ENCODE results near the gene NINL. TPM values are rescaled to one million over a fixed set of nuclear protein-coding genes. Genes with fewer than 3 reads are reported as not detected.
"Not testable (repeated sequence)": the region's sequence is repeated elsewhere in the genome, so short reads cannot be mapped to it uniquely, and the experiment has no call there.

NINL gene
- total RNA-seq, result 1 to 10 TPM; 2.0 to 2.2 TPM

DNA sequence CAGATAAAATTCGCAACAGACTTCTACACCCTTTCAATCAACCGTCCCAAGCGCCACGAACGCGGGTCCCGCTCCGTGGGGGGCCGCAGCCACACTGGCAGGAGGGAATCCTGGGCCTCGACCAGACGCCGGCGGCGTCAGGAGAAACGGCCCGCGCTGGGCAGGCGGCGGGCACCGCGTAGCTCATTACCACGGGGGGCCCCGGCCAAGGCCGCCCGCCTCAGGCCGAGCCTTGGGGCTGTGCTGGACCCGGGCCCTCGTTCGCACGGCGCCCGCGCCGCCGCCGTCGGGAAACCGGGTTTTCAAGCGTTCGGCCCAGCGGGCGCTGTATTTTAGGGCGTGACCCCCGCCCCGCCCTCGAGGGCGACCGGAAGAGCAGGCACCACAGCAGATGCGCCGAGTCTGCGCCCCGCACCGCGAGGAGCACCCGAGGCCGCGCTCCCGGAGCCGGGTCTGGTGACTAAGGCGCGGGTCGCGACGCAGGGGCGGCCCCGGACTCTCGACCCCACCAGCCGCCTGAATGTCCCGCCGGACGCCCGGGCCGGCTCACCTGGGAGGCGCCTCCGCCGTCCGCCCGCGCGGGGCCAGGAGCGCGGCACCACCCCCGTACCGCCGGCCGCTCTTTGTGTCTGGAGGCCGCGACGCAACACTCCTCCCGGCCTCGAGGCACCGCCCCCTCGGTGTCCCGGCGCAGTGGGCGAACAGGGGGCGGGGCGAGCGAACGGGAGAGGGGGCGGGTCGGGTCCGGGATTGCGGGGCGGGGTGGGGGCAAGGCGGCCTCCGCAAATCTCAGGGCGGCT, at the start of gene NINL:
Gene NINL (minus strand): TSS at position 627 of the 800 bp plus-strand sequence. CDS start 58,944 bp downstream, outside the sequence.
- Mint-ChIP-seq H3K4me3 (peak within 1 kb of the TSS; percentile 72), H3K4me1 (peaks cover 8% of the 10 kb centered on the region), H3K27me3 (peaks cover 20% of the 10 kb centered on the region), H3K36me3 (peaks cover 6% of the 10 kb centered on the region), H3K9me3 (peaks cover 3% of the 10 kb centered on the region), H3K27ac (no peak within 1 kb of the TSS)
- peak; percentile 65 for DNase-seq

DNA sequence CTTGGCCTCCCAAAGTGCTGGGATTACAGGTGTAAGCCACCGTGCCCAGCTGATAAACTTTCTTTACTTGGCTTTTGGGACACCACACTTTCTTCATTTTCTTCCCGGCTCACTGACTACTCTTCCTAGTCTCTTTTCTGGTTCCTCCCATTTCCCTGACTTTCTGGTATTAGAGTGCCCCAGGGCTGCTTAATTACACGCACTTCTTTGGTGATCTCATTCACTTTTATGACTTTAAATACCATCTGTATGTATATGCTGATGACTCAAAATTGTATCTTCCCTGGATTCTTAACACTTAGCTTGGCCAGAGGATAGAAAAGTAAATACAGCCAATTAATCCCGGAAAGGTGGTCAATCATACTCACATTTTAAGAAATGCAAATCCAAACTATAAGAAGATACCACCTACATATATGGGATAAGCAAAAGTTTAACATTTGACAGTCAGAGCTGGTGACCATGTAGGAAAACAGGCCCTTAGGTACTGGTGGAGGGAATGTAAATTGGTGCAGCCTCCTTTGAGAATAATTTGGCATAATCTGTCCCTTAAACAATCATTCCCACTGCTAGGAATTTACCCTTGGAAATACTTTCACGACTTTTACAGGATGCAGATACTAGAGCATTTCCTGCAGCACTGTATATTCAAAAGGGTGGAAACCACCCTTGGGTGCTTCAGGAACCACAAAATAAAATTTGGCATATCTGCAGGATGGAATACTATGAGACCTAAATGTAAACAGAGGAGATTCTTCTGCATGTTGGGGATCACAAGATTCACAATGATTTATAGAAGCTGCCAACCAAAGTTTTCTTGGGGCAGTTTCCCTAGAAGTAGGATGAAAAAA, 47.8 kb upstream of the NINL start:
- no peak for DNase-seq
- Mint-ChIP-seq H3K27ac (no peak overlapping the region), H3K4me3 (no peak overlapping the region), H3K9me3 (peaks cover 20% of the 10 kb centered on the region), H3K36me3 (peaks cover 55% of the 10 kb centered on the region), H3K4me1 (peaks cover 19% of the 10 kb centered on the region), H3K27me3 (no peaks in the 10 kb centered on the region)

DNA sequence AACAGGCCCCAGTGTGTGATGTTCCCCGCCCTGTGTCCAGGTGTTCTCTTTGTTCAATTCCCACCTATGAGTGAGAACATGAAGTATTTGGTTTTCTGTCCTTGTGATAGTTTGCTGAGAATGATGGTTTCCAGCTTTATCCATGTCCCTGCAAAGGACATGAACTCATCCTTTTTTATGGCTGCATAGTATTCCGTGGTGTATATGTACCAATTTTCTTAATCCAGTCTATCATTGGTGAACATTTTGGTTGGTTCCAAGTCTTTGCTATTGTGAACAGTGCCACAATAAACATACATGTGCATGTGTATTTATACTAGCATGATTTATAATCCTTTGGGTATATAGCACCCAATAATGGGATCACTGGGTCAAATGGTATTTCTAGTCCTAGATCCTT, 45.3 kb upstream of the NINL start:
- Mint-ChIP-seq H3K9me3 (peaks cover 16% of the 10 kb centered on the region), H3K4me1 (peaks cover 19% of the 10 kb centered on the region), H3K36me3 (peaks cover 48% of the 10 kb centered on the region)
- H3K4me3 Mint-ChIP-seq, H3K27ac Mint-ChIP-seq, H3K27me3 Mint-ChIP-seq, DNase-seq: not testable (repeated sequence)

DNA sequence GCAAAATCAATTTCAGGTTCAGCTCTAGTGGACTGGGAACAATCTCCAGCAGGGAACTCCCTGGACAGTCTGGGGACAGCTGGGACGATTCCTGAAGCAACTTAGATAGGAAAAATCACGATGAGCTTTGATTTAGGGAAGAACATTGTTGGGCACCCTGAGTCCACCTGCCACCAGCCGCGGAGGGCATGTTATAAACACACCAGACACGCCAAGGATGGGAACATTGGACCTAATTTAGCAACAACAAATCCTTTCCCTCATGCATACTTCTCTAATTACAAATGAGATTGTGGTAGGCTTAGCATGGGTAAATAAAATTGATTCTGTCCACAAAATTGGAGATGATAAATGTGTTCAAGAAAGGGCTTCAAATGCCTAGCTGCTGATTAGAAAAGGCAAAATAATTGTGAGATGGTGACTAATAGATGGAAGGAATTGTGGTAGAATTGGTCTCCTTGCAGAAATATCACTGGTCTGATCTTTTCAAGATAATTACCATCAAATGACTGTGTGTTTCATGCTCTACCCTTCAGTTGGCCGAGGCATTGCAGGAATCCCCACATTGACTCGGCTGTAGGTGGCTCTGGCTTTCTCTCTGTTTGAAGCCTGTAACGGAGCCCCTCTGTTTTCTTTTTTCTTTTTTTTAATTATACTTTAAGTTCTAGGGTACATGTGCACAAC, 44.6 kb upstream of the NINL start:
- Mint-ChIP-seq H3K4me3 (no peak overlapping the region), H3K4me1 (peaks cover 18% of the 10 kb centered on the region), H3K27me3 (no peaks in the 10 kb centered on the region), H3K36me3 (peaks cover 42% of the 10 kb centered on the region), H3K9me3 (peaks cover 16% of the 10 kb centered on the region), H3K27ac (no peak overlapping the region)
- no peak for DNase-seq

DNA sequence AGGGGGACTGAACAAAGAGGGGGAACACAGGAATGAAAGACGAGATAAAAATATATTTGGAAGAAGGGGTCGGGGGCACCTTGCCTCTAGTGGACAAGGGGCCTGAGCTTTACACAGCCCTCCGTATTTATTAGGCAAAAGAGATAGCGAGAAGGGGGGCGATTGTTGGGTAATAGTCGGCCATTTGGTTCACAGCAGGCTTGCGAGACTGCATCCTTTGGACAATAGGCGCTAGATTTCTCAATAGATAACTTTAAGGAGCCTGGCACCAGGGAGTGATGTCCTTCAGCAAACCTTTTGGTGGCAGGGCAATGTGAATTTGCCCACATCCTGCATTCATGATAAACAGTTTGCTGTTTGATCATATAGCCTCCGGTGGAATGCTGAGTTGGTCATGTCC, 41.4 kb upstream of the NINL start:
- H3K27me3 Mint-ChIP-seq, result no peaks in the 10 kb centered on the region
- H3K4me3 Mint-ChIP-seq, result no peak overlapping the region
- no peak overlapping the region for H3K27ac Mint-ChIP-seq

DNA sequence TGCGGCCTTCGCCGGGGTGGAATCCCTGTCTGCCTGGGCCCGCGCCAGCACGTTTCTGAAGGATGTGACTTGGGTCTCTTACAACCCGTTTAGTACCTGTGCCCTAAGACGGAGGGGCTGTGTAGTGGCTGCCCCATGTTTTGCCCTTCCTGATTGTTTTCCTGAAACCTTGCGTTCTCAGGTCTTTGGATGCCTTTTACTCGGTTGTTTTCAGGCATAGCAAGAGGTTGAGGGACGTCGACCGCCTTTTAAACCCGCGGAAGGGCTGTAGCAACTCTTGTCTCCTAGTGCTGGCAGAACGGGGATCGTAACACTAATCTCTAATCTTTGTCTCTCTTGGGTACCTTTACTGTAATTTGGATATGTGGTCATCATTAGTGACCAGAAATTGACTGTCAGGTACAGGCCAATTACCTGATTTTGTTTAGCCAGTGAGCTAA, 39.2 kb upstream of the NINL start:
- peaks cover 13% of the 10 kb centered on the region for H3K9me3 Mint-ChIP-seq
- peak overlapping the region; percentile 84 for H3K4me3 Mint-ChIP-seq
- H3K27ac Mint-ChIP-seq, result peak overlapping the region; percentile 97

More for the DNA sequence above, 41.4 kb upstream of the NINL start:
- DNase-seq, result no peak
- H3K4me1 Mint-ChIP-seq, result peaks cover 18% of the 10 kb centered on the region
- H3K9me3 Mint-ChIP-seq, result peaks cover 18% of the 10 kb centered on the region
- peaks cover 37% of the 10 kb centered on the region for H3K36me3 Mint-ChIP-seq

DNA sequence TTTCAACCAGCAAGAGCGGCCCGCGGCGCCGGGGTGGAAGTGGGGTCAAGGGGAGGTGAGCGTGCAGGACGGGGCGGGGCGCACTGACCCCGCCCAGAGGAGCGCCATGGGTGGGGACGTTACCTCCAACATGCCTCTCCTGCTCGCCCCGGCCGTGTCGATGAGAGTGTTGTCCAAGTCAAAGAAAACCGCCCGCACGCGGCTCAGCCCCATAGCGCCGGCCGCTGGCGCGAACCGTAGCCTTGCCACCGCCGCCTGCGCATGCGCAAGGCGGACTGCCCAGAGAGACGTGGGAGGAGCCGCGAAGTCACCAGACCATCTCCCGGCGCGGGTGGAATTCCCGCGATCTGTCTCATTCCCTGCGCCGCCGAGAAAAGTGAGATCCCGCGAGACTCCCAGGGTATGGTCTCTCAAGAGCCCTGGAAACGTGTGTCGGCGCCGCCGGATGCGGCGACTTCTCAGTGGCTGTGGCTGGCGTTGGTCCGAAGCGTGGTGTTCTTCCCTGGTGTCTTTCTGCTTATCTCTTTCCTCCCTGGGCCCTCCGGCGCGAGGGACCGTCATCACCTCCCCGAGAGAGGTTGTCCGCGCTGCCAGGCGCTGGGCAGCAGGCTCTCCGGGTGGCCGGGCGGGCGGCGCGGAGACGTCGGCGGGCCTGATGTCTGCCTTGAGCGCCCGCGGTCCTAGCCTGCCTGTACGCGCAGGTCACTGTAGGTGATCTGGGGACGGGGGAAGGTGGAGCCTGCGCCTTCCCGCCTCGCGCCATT, 38.6 kb upstream of the NINL start, which contains the start of gene NANP:
Gene NANP (minus strand): TSS at position 279 of the 764 bp plus-strand sequence. CDS start 66 bp downstream, at position 213.
- peak; percentile 94 for DNase-seq
- H3K27ac Mint-ChIP-seq, result peak within 1 kb of the TSS; percentile 97
- H3K4me3 Mint-ChIP-seq, result peak within 1 kb of the TSS; percentile 84
- peaks cover 26% of the 10 kb centered on the region for H3K4me1 Mint-ChIP-seq
- no peaks in the 10 kb centered on the region for H3K27me3 Mint-ChIP-seq
- H3K9me3 Mint-ChIP-seq, result peaks cover 13% of the 10 kb centered on the region
- peaks cover 34% of the 10 kb centered on the region for H3K36me3 Mint-ChIP-seq

More for the DNA sequence above, 39.2 kb upstream of the NINL start:
- H3K27me3 Mint-ChIP-seq, result no peaks in the 10 kb centered on the region
- DNase-seq, result no peak
- peaks cover 32% of the 10 kb centered on the region for H3K36me3 Mint-ChIP-seq
- H3K4me1 Mint-ChIP-seq, result peaks cover 26% of the 10 kb centered on the region

DNA sequence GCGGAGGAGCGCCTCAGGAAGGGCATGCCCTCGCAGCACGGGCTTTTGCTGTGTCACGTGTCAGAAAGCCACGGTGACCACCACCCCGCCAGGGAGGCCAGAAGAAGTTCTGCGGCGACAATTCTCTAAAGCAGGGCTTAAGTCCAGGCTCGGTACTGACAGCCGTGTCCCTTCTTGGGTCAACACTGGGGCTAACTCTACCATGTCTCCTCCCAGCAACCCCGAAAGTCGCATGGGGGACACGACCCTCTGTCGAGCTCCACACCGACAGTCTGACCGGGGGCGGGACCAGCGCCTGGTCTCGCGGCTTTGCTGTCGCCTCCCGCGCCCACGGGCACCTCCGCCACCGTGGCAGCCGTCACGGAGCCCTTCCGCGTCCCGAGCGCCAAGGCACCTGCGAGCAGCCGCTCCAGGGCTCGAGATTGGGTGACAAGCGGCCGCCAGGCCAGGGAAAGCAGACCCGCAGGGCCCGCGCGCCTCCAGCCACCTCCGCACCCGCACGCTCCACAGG, 37.9 kb upstream of the NINL start:
- Mint-ChIP-seq H3K4me1 (peaks cover 26% of the 10 kb centered on the region), H3K27ac (peak overlapping the region; percentile 97), H3K4me3 (peak overlapping the region; percentile 84), H3K9me3 (peaks cover 11% of the 10 kb centered on the region), H3K36me3 (peaks cover 31% of the 10 kb centered on the region), H3K27me3 (no peaks in the 10 kb centered on the region)
- DNase-seq, result peak; percentile 41

DNA sequence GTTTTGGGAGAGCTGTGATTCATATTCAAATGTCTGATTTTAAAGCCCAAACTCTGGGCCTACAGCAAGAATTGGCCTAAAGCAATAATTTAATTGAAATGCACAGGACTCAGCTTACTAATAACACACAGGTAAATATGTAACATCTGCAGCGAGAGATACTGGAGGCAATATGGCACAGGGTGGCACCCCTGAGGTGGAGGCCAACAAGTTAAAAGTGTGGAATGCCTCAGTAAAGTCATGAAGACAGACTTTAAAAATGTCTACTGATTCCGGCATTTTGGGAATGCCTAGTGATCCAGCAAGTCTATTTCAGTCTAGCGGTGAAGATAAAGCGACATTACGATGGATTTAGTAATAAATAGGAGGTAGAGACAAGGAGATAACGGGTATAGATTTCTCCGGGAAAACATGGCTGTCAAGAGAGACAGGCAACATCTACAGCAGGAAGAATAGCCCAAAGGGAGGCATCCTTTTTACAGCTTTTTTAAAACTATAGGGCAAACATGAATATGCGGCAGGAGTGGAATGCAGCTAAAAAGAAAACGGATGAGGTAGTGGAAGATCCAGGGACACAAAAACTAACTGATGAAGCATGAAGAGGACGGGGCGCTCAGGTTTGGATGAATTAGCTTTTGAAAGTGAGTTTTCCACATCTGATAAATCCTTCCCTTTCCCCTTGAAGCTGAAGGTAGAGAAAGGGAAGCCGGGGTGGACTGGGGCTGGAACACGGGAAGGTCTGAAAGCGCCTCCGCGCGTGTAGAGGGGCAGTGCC, 37.3 kb upstream of the NINL start:
- no peak for DNase-seq
- Mint-ChIP-seq H3K27me3 (no peaks in the 10 kb centered on the region), H3K4me1 (peaks cover 26% of the 10 kb centered on the region), H3K9me3 (peaks cover 6% of the 10 kb centered on the region), H3K27ac (peak overlapping the region; percentile 54), H3K36me3 (peaks cover 28% of the 10 kb centered on the region), H3K4me3 (peak overlapping the region; percentile 84)

DNA sequence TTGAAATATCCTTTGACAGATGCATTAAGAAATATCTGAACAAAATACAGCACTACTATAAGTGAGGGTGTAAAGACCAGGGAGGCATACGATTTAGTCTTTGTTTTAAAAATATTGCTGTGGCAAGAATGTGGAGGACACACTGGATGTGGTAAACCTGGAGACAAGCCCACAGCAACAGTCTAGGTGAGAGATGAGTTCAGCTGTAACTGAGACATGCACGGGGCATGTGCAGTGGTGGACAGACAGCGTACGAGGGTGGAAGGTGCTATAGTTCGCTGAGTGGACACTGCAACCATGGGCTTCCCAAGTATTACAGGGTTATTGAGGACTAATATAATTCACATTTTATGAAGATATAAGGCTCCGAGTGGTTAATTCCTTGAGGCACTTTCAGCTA, 36.7 kb upstream of the NINL start:
- no peak for DNase-seq
- peaks cover 6% of the 10 kb centered on the region for H3K9me3 Mint-ChIP-seq
- peak overlapping the region; percentile 84 for H3K4me3 Mint-ChIP-seq
- peaks cover 26% of the 10 kb centered on the region for H3K4me1 Mint-ChIP-seq
- no peaks in the 10 kb centered on the region for H3K27me3 Mint-ChIP-seq
- peaks cover 28% of the 10 kb centered on the region for H3K36me3 Mint-ChIP-seq
- no peak overlapping the region for H3K27ac Mint-ChIP-seq

DNA sequence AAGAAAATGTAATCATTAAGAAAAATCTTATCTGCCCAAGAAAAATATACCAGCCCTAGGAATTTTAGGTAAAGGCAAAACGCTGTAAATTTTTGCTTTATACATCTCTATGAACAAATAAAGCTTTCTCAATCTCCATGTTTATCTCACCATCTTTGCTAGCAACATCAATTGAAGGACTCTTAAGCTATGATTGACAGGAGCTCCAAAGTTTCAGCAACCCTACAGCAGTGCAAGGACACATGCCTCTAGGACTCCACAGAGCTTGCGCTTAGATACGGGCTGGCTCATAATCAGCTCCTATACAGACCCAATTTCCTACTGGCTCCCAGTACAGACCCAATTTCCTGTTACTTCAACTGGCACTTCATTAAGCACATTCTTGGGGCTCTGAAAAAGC, 34.2 kb upstream of the NINL start:
- H3K27me3 Mint-ChIP-seq, result no peaks in the 10 kb centered on the region
- no peak overlapping the region for H3K27ac Mint-ChIP-seq
- peaks cover 25% of the 10 kb centered on the region for H3K36me3 Mint-ChIP-seq
- H3K4me3 Mint-ChIP-seq, result no peak overlapping the region
- H3K4me1 Mint-ChIP-seq, result peaks cover 25% of the 10 kb centered on the region
- peaks cover 2% of the 10 kb centered on the region for H3K9me3 Mint-ChIP-seq
- no peak for DNase-seq

DNA sequence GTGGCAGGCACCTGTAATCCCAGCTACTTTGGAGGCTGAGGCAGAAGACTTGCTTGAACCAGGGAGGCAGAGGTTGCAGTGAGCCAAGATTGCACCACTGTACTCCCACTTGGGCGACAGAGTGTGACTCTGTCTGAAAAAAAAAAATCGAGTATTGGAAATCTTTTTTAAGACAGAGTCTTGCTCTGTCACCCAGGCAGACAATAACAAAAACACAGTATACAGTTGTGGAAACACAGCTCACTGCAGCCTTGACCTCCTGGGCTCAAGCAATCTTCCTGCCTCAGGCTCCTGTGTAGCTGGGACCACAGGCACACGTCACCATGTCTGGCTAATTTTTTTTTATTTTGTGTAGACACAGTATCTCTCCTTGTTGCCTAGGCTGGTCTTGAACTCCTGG, 23.4 kb upstream of the NINL start:
- H3K4me1 Mint-ChIP-seq, result no peaks in the 10 kb centered on the region
- peaks cover 8% of the 10 kb centered on the region for H3K36me3 Mint-ChIP-seq
- H3K27me3 Mint-ChIP-seq, result no peaks in the 10 kb centered on the region
- DNase-seq, result no peak
- no peaks in the 10 kb centered on the region for H3K9me3 Mint-ChIP-seq
- H3K4me3 Mint-ChIP-seq, result no peak overlapping the region
- H3K27ac Mint-ChIP-seq, result no peak overlapping the region

DNA sequence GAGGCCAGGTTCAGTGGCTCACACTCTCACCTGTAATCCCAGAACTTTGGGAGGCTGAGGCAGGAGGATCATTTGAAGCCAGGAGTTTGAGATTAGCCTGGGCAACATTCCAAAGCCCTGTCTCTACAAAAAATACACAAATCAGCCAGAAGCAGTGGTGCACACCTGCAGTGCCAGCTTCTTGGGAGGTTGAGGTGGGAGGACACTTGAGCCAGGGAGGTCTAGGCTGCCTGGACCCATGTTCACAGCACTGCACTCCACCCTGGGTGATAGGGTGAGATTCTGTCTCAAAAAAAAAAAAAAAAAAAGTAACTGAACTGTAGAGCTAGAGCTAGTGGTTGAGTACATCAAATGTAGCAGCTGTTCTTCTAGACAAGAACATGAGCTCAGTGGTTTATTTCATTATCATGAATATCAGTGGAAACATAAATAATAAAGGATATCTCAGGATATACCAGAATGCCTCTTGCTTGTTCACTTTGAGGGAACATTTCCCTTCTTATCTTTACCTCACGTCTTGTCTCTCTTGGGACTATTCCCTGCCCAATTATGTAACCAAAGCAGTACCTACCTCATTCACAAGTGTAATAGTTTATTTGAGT, 20.9 kb upstream of the NINL start:
- H3K4me1 Mint-ChIP-seq, result peaks cover 5% of the 10 kb centered on the region
- H3K27ac Mint-ChIP-seq, result no peak overlapping the region
- no peaks in the 10 kb centered on the region for H3K9me3 Mint-ChIP-seq
- DNase-seq, result no peak
- no peaks in the 10 kb centered on the region for H3K27me3 Mint-ChIP-seq
- H3K36me3 Mint-ChIP-seq, result no peaks in the 10 kb centered on the region
- no peak overlapping the region for H3K4me3 Mint-ChIP-seq
